ENCODE data around the gene GLDN. TPM values are rescaled to one million over a fixed set of nuclear protein-coding genes. Genes with fewer than 3 reads are reported as not detected.

GLDN gene
- polyA plus RNA-seq, 1 of the 3 experiments (the other 2 are of a cell fraction): not detected

DNA sequence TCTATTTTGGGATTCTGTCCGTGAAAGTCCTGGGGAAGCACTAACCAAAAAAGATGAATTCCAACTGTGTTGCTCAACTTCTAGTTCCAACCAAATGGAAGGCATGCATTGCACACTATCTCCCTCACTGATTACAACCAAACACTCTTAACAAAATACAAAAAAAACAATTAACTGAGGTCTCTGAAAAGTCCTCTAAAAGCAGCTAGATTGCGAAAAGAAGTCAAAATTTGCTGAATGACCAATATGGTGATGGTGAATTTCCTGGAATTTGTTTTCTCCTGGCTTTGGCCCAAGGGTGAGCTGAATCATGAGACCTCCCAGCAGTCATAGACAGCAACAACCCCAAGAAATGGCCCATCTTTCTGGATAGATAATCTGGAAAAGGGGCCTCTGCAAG is 31.4 kb upstream of the GLDN start:
- CTCF ChIA-PET: interaction anchor here (1.1 to 1.2 kb wide), 2 partner anchors 12 to 80 kb away, joined by 3 to 5 read pairs; no protein-coding TSS in a partner anchor
- no peaks in the 10 kb centered on the region for H3K9me3 ChIP-seq
- H3K79me2 ChIP-seq (ENCODE audit: insufficient read depth): no peaks in the 10 kb centered on the region
- H3K4me1 ChIP-seq (ENCODE audit: control insufficient read depth in 1 of 2, insufficient read depth in 2 of 2, low read depth in 1 of 2, low read length in 1 of 2): no peaks in the 10 kb centered on the region; a peak in 1 of 4 replicates
- H3K36me3 ChIP-seq (replicated peaks in 1 of 2; ENCODE audit: control insufficient read depth in 1 of 2, insufficient read depth in 2 of 2, low read length in 1 of 2): no peaks in the 10 kb centered on the region
- H3K27ac ChIP-seq (ENCODE audit: low read depth in 2 of 2, low read length in 1 of 2): no peak overlapping the region
- H4K20me1 ChIP-seq (ENCODE audit: insufficient read depth): no peaks in the 10 kb centered on the region
- no peak for TF ChIP-seq EP300 (IDR thresholded peaks at IDR 0.05; ENCODE audit: borderline replicate concordance in 1 of 2, low read depth in 1 of 2, low read length in 1 of 2)
- no peak for TF ChIP-seq GABPA (IDR thresholded peaks at IDR 0.05; ENCODE audit: low read depth)
- TF ChIP-seq, protein P1, sequence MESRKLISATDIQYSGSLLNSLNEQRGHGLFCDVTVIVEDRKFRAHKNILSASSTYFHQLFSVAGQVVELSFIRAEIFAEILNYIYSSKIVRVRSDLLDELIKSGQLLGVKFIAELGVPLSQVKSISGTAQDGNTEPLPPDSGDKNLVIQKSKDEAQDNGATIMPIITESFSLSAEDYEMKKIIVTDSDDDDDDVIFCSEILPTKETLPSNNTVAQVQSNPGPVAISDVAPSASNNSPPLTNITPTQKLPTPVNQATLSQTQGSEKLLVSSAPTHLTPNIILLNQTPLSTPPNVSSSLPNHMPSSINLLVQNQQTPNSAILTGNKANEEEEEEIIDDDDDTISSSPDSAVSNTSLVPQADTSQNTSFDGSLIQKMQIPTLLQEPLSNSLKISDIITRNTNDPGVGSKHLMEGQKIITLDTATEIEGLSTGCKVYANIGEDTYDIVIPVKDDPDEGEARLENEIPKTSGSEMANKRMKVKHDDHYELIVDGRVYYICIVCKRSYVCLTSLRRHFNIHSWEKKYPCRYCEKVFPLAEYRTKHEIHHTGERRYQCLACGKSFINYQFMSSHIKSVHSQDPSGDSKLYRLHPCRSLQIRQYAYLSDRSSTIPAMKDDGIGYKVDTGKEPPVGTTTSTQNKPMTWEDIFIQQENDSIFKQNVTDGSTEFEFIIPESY (IDR thresholded peaks at IDR 0.05; ENCODE audit: borderline replicate concordance, low read depth): no peak
- no peak for TF ChIP-seq MEF2A (IDR thresholded peaks at IDR 0.05; ENCODE audit: borderline replicate concordance, low read depth)
- no peaks in the 10 kb centered on the region for H3K27me3 ChIP-seq (ENCODE audit: insufficient read depth)
- POLR2A ChIA-PET: no interaction called here
- no peak overlapping the region for H2AFZ ChIP-seq (ENCODE audit: low read depth)
- H3K4me3 ChIP-seq (ENCODE audit: low read depth in 2 of 2, low read length in 1 of 2): no peak overlapping the region
- H3F3A ChIP-seq (replicated peaks; ENCODE audit: insufficient read depth): no peaks in the 10 kb centered on the region
- WGBS (ENCODE audit: low lambda C conversion rate): 38% methylated on average over 2 of the region's 2 CpGs
- DNase-seq: no peak
- H3K9me2 ChIP-seq: no peaks in the 10 kb centered on the region
- no peak overlapping the region for H3K4me2 ChIP-seq
- H3K9ac ChIP-seq: no peak overlapping the region

DNA sequence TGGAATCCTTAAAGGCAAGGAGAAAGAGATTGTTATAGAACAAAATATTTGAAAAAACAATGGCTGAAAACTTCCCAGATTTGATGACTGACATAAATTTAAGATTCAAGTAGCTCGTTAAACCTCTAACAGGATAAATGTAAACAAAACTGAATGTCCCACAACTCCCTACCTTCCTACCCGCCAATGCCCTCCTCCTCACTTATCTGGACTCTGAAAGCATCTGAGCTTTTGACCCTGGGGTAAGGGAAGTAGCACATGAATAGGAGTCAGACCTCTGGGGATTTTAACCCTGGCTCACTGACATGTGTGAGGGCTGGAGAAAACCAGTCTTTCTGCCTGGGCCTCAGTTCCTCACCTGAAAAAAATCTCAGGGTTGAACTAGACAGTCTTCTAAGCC is 29.9 kb upstream of the GLDN start:
- ChIA-PET CTCF (interaction anchor here (0.8 to 2.2 kb wide), 6 partner anchors 13 to 148 kb away, joined by 3 to 7 read pairs (median 5); no protein-coding TSS in a partner anchor), POLR2A (no interaction called here)
- Histone ChIP-seq H3K9ac (no peak overlapping the region), H4K20me1 (ENCODE audit: insufficient read depth) (no peaks in the 10 kb centered on the region), H2AFZ (ENCODE audit: low read depth) (no peak overlapping the region), H3K36me3 (replicated peaks in 1 of 2; ENCODE audit: control insufficient read depth in 1 of 2, insufficient read depth in 2 of 2, low read length in 1 of 2) (no peaks in the 10 kb centered on the region), H3K27ac (ENCODE audit: low read depth in 2 of 2, low read length in 1 of 2) (no peak overlapping the region), H3K79me2 (ENCODE audit: insufficient read depth) (no peaks in the 10 kb centered on the region), H3K27me3 (ENCODE audit: insufficient read depth) (no peaks in the 10 kb centered on the region), H3K4me1 (ENCODE audit: control insufficient read depth in 1 of 2, insufficient read depth in 2 of 2, low read depth in 1 of 2, low read length in 1 of 2) (no peaks in the 10 kb centered on the region; a peak in 1 of 4 replicates), H3K4me2 (no peak overlapping the region), H3K9me3 (no peaks in the 10 kb centered on the region), H3K4me3 (ENCODE audit: low read depth in 2 of 2, low read length in 1 of 2) (no peak overlapping the region), H3K9me2 (no peaks in the 10 kb centered on the region), H3F3A (replicated peaks; ENCODE audit: insufficient read depth) (no peaks in the 10 kb centered on the region)
- DNase-seq: no peak
- TF ChIP-seq ELF1 (IDR thresholded peaks at IDR 0.05) (no peak), RFX5 (IDR thresholded peaks at IDR 0.05; ENCODE audit: low read length) (no peak), MEF2A (IDR thresholded peaks at IDR 0.05; ENCODE audit: borderline replicate concordance, low read depth) (no peak), USF2 (IDR thresholded peaks at IDR 0.05; ENCODE audit: borderline replicate concordance, low read depth, low read length) (no peak), EP300 (IDR thresholded peaks at IDR 0.05; ENCODE audit: borderline replicate concordance in 1 of 2, low read depth in 1 of 2, low read length in 1 of 2) (no peak)
- TF ChIP-seq, protein P2, sequence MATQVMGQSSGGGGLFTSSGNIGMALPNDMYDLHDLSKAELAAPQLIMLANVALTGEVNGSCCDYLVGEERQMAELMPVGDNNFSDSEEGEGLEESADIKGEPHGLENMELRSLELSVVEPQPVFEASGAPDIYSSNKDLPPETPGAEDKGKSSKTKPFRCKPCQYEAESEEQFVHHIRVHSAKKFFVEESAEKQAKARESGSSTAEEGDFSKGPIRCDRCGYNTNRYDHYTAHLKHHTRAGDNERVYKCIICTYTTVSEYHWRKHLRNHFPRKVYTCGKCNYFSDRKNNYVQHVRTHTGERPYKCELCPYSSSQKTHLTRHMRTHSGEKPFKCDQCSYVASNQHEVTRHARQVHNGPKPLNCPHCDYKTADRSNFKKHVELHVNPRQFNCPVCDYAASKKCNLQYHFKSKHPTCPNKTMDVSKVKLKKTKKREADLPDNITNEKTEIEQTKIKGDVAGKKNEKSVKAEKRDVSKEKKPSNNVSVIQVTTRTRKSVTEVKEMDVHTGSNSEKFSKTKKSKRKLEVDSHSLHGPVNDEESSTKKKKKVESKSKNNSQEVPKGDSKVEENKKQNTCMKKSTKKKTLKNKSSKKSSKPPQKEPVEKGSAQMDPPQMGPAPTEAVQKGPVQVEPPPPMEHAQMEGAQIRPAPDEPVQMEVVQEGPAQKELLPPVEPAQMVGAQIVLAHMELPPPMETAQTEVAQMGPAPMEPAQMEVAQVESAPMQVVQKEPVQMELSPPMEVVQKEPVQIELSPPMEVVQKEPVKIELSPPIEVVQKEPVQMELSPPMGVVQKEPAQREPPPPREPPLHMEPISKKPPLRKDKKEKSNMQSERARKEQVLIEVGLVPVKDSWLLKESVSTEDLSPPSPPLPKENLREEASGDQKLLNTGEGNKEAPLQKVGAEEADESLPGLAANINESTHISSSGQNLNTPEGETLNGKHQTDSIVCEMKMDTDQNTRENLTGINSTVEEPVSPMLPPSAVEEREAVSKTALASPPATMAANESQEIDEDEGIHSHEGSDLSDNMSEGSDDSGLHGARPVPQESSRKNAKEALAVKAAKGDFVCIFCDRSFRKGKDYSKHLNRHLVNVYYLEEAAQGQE (IDR thresholded peaks at IDR 0.05; ENCODE audit: low read depth, low read length): no peak
- WGBS (ENCODE audit: low lambda C conversion rate): 10% methylated on average over 2 of the region's 2 CpGs

Data from SK-N-SH (cell line).